ENCODE data around the gene CHMP4A.

The CHMP4A gene

GRCh38 chr14:24253936-24254335 lies 40.6 kb upstream of the CHMP4A start:
- no peak overlapping the region for H3K4me3 ChIP-seq (ENCODE audit: low read length)

GRCh38 chr14:24252289-24253124 lies 39.2 kb upstream of the CHMP4A start:
- no peak for DNase-seq (ENCODE audit: low read depth)
- no peak for TF ChIP-seq CTCF (conservative IDR thresholded peaks at IDR 0.05; ENCODE audit: low read depth, low read length)
- no peak overlapping the region for H3K4me3 ChIP-seq (ENCODE audit: low read length)

More at GRCh38 chr14:24253936-24254335, 40.6 kb upstream of the CHMP4A start:
- TF ChIP-seq CTCF (conservative IDR thresholded peaks at IDR 0.05; ENCODE audit: low read depth, low read length), result no peak
- no peak for DNase-seq (ENCODE audit: low read depth)

- no peak overlapping the region for H3K4me3 ChIP-seq (ENCODE audit: low read length)
- TF ChIP-seq CTCF (conservative IDR thresholded peaks at IDR 0.05; ENCODE audit: low read depth, low read length), result no peak
- no peak for DNase-seq (ENCODE audit: low read depth)
Observed at GRCh38 chr14:24251880-24252288, 38.6 kb upstream of the CHMP4A start.

- no peak for DNase-seq (ENCODE audit: low read depth)
- no peak for TF ChIP-seq CTCF (conservative IDR thresholded peaks at IDR 0.05; ENCODE audit: low read depth, low read length)
- H3K4me3 ChIP-seq (ENCODE audit: low read length), result no peak overlapping the region
Observed at GRCh38 chr14:24250354-24250753, 37.1 kb upstream of the CHMP4A start.

- no peak for TF ChIP-seq CTCF (conservative IDR thresholded peaks at IDR 0.05; ENCODE audit: low read depth, low read length)
- no peak for DNase-seq (ENCODE audit: low read depth)
- no peak overlapping the region for H3K4me3 ChIP-seq (ENCODE audit: low read length)
Observed at GRCh38 chr14:24249230-24250021, 36.1 kb upstream of the CHMP4A start.

- no peak for TF ChIP-seq CTCF (conservative IDR thresholded peaks at IDR 0.05; ENCODE audit: low read depth, low read length)
- no peak for DNase-seq (ENCODE audit: low read depth)
- no peak overlapping the region for H3K4me3 ChIP-seq (ENCODE audit: low read length)
Observed at GRCh38 chr14:24247422-24247821, 34.1 kb upstream of the CHMP4A start.
